GM21447 (cell line): ENCODE data around the gene OSBPL3.

Experiments
- ATAC-seq: cut with Tn5 transposase; IDR thresholded peaks from one replicate; pipeline ENCODE4 v1.9.1; 2021; ENCODE audit not compliant: unreplicated experiment

Gene OSBPL3

DNA sequence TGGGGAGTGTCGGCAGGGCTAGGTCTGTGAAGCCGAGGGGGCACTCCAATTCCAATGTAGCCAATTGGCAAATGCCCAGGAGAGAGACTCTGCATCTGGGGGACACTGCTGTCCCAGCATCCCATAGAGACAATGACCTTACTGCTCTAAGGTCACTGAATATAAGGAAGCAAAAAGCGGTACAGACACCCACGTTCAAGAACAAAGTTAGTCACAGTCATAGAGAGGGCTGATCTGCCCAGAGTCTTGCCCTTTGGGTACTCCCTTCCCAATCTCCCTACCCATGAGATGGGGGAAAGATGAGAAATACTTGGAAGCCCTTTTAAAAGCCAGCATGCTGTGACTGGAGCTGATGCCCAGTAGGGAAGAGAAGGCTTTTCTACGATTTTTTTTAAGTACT is 146.4 kb downstream of the OSBPL3 start:
- no peak for ATAC-seq

DNA sequence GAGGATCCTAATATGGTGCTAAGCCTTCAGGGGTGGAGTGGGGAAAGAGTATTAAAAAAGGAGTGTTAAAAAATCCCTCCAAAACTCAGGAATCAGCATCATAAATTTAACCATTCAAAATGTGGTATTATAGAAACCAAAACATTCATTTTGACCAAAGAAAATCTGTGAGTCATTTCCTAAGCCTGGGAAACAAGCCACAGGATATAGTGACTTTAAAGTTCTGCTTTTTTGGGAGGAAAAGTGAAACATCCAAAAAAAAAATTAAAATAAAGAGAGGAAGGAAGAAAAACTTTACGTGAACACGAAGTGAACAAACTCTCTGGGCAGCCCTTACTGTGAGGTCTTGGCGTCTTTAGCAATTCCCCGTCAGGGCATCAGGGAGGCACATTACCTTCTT is 148.7 kb downstream of the OSBPL3 start:
- ATAC-seq: no peak

DNA sequence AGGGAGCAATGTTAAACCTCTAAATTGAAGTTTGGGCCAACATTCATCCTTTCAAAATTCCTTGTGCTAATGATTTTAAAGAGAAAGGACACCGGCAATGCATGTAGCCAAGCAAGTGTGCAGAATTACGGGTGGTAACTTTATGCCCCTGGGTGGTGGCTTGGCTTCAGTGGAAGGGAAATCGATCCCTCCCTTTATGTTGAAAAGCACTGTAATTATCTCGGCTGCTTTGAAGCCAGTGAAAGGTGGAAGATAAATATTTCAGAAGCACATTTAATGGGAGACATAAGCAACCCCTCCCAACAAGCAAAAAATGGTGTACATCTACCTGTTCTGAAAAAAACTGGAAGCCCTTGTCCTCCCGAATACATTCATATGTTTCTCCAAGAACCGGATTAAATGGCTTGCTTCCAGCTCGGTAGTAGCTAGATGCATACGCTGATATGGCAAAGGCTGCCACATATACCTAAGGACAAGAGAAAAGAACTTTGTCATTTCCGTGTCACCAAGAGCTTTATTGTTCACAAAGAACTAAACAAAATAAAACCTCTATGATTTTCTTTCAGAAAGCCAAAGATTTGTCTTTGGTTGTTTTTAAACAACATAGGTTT is 149.4 kb downstream of the OSBPL3 start:
- no peak for ATAC-seq

DNA sequence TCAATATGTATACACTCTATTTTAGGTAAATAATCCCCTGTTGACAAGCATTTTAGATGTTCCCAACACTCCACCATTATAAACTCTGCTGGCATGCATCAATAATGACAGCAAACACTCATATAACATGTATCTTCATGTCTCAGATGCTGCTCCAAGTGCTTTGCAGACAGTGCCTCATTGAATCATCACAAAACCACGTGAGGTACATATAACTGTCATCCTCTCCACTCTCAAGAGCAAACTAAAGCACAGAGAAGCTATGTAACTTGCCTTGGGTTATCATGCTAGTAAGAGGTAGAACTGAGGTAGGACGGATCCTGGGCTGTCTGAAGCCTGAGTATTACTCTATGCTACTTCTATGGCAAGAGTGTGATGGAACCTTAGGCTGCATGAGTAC is 150.2 kb downstream of the OSBPL3 start:
- no peak for ATAC-seq

DNA sequence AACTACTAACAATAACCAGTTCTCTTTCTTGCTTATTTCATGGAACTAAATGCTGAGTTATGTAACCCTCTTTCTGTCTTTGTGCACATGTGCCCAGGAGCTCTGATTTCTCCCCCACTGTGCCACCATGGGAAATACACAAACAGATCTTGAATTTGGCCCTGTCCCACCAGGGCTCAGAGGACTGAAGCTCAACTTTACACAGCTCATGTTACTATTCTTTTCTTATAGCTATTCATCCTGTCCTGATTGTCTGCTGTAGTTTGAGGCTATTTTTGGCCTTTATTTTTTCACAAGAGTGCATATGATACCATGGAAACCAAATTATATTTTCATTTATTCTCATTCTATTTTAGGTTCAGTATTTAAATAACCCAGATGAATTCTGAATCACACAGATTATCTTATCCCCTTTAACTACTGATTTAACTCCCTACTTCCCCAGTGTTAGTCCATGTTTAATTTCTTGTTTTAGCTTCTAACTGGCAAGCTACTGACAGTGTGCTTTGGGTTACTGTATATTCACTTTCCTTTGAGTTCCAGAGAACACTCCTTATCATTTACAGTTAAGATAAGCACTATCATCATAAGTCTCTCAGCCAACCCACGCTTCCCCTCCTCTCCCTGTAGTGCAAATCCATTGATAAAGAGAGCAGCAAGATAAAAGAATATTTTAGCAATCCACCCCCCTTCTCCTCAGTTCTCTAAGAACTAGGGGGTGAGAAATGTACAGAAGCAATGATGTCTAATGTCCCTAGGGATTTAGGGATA is 150.9 kb downstream of the OSBPL3 start:
- ATAC-seq: no peak

DNA sequence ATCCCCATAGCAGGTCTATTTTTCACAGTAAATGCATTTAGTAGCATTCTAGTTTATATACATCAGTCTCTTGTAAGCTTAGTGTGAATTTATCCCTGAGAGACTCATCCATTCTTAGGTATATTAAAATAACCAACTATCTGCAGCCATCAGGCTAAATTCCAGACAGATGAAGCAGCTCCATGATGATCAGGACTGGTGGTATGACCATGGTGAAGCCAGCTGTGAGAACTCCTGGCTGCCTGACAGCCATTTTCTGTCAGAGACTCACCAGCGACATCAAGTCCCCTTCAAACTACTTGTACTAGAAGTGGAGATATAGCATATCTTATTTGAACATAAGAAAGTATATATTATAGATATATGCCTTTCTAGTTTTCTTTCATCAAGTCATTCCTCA is 152.4 kb downstream of the OSBPL3 start:
- ATAC-seq: no peak

DNA sequence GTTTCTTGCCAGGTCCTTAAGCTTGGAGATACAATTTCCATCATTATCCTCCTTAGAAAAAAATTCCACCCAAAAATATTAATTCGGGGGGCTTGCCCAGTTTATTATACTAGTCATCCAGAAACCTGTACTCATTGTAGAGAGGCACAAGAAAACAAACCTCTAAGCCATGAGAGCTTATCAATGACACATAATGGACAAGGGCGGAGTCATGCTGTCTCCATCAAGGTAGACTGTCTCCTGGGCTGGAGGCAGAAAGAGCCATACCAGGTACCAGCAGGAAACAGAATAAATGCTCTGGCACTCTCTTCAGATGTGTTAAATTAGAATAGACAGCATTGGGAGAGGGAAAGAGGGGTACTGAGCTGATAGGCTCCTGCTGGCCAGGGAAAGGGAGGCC is 153.0 kb downstream of the OSBPL3 start:
- ATAC-seq: no peak

DNA sequence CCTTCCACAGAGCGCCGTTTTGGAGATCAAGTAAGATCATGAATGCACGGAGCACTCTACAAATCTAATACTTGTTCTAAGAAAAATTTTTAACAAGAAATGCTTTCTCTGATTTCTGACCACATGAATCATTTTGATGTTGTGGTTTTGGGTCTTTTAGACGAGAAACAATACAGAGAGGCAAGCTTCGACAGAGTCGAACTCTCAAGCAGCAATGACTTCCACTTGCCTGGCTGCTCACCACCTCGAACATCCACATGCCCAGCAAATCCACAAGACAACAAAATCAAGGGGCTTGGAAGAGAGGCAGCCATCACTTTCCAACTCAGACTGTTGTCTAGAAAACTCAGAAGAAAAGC is 153.3 kb downstream of the OSBPL3 start:
- no peak for ATAC-seq

DNA sequence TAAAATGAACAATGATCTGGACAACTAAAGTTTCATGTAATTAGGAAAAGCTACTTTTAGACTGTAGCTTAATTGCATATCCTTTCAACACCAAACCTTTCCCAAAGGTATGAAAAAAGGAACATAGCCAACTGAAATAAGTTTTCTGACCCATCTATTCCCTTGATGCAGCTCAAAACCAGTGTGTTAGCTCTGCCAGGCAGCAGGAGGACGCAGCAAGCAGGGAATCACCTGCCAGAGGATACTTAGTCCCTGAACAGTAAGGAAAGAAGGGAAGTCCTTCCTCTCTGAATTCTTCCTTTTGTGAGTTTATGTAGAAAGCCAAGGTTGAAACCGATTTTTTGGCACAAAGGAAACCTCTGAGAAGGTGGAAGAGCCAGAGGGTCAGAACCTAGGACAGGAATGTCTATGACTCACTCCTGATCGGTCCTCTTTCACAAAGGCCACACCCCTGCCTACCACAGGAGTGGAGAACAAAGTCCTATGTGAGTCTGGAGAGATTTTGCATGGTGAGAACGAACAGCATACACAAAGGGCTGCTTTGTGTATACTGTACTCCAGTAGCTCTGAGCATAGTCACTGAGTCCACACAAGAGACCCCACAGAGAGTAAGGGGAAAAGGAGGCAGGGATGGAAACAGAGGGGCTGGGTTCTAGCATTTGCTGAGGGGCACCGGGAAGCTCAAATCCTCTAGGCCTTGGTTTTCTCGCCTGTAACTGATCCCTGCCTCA is 153.9 kb downstream of the OSBPL3 start:
- ATAC-seq: no peak

DNA sequence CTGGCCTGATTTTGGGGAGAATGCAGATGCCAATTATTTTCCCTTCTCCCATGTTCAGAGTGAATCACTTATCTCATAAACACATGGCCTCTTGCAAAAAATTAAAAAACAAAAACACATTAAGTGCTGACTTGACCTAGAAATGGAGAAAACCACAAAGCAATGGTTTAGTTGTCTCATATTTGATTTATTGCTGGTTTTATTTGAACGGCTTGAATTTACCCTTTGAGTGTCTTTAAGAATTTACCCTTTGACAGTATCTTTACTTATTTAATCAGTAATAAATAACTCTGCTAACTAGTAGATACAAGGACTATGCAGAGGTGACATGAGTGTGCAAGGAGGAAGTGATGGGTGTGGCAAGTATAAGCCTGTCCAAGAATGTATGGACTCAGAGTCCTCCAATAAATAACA is 154.6 kb downstream of the OSBPL3 start:
- no peak for ATAC-seq

DNA sequence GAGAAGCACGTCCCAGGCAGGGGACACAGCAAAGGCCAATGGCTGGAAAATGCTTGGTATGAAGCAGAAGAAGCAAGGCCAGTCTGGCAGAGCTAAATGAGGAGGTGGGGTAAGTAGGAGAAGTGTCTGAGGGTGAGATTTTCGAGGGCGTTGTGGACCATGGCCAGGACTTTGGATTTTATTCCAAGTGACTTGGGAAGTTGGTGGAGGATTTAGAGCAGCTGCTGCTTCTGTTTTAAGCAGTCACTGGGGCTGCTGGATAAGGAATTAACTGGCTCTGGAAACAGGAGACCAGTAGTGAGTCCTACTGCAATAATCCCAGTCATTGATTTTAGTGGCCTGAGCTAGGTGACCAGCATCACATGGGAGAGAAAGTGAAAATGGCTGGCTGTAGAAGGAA is 155.1 kb downstream of the OSBPL3 start:
- ATAC-seq: no peak

DNA sequence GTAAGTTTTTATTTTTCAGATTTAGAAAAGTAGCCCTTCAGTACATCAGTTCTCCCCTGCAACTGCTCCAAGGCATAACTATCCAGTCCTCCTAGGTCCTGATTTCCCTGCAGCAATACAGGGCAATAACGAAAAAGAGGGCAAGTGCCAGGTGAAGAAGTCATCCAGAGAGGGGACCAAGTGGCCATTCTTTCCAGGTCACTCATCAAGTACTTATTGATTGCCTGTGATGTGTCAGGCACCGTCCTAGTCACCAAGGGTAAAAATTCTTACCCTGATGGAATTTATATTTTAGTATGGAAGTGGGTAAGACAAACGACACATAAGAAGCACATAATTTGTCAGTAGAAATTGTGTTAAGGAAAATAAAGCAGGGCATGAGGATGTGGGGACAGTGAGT is 155.6 kb downstream of the OSBPL3 start:
- no peak for ATAC-seq

DNA sequence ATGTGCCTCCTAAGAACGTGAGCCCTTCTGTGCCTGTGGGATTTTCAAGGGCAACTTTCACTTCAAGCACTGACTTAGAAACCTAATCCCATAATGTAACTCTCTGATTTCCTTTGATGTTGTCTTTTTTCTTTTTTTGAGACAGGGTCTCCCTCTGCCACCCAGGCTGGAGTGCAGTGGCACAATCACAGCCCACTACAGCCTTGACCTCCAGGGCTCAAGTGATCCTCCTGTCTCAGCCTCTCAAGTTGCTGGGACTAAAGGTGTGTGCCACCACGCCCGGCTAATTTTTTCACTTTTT is 158.3 kb downstream of the OSBPL3 start:
- no peak for ATAC-seq

DNA sequence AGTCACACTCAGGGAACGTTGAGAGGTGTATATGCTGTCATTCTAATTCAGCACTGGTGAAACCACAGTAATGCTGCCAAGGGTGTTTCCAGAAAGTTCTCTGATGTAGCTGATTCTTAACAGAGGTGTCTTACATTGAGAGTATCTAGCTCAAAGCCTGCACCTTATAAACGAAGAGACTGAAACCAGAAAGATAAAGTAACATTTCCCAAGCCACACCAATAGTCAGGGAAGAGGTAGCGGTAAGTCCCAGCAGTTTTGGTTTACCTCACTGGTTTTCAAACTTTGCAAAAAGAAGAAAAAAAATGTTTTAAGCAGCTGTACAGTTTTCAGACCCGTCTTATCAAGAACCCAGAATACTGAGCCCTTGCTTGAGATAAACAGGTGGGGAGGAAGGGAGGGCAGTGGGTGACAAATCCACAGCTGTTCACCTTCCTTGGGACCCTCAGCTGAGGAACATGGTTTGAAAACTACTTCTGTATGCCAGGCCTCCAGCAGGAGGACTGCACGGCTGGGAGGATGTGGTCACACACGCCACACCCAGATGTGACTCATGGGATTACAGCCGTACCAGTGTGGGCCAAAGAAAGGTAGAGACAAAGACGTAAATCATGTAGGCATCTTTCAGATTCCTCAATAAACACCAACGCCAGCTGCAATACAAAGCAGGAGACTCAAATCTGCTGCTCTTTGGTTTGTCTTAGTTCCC is 158.8 kb downstream of the OSBPL3 start:
- ATAC-seq: peak; percentile 81

DNA sequence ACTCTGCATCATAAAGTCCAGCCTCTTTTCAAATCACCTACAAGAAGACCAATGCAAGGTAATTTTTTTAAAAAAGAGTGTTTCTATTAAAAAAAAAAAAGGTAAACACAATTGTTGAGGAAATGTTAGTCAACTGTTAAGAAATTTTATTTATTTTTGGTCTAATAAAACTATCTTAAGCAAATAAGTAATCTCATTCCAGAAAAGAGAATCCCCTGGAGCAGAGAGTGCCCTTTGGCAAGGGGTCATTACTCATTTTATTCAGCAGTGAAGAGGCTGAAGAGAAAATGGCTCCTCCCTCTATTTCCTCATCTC is 159.3 kb downstream of the OSBPL3 start:
- no peak for ATAC-seq

DNA sequence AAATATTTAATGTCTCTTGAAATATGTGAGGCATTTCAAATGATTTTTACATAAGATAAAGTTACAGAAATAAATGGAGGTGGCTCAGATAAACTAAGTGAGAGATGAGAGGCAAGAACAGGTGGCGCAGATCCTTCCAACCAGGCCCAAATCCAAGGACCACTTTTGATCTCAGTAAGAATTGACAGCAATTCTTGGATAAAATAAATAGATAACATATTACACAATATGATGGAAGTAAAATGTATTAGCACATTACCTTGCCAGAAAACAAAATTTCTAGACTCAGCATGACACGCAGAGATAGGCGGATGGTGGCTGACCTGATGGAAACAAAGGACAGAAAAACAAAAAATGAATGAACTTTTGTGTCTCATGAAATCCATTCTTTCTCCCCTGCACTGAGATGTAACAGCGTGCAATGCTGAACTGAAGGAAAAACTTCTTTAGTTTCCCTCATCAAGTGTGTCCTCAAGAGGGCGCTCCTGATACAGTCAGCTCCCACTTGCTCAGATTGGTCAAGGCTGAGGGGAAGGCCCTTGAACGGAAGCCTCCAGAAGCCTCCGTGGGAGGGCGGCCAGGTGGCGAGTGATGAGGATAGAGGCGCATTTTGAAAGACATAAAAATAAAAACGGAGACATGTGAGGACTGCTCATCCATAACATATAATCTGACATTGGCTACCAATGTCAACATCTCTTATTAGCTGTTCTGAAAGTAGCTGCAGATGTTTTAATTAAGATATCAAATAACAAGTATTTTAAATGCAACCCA is 159.9 kb downstream of the OSBPL3 start:
- ATAC-seq: peak; percentile 64

DNA sequence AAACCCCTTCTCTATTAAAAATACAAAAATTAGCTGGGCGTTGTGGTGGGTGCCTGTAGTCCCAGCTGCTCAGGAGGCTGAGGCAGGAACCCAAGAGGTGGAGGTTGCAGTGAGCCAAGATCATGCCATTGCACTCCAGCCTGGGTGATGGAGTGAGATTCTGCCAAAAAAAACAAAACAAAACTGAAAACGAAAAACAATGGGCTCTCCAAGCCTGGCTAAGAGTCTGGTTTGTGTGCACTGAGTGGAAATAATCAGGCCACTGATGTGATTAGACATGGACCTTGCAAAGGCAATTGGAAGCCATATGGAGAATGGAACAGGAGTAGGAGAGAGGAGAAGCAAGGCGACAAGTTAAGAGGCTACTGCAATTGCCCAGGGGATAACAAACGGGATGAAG is 162.6 kb downstream of the OSBPL3 start:
- no peak for ATAC-seq

DNA sequence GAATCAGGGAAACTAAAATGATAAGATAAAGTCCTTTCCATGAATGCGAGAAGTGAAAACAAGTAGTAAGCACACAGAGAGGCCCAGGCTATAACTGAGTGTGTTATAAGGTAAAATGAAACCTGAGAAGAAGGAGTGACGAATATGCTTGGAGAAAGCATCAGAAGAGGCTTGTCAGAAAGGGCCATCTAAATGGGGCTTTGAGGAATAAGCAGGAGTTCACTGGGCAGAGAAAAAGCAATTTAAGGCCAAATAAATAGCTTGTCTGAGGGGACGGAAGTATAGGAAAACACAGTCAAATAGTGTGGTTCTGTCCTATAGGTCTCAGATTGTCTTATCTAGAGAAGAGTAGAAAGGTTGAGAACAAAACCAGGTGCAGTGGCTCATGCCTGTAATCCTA is 163.1 kb downstream of the OSBPL3 start:
- ATAC-seq: no peak

DNA sequence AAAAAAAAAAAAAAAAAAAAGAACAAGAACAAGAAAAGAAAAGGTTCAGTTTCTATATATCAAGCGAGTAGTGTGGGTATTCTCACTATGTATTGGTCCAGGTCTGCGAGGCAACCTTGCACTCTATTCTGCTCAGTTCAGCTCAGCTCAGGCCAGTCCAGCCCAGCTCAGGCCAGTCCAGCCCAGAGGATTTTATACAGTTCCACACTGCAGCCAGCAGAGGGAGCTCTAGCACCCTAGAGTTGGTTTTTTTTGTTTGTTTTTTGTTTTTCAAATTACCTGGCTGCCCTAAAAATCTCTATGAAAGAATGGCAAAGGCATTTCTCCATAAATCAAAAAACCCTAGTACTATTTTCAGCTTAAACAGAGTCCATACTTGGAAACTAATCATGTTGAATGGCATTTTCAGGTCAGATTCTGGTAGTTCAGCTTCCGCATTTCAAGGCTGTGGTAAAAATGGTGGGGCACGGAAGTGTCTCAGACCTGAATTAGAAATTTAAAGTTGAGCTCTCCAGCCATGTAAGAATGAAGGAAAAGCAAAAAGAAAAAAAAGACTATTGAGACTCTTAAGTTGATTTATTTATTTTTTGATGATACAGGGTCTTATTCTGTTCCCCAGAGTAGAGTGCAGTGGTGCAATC is 167.6 kb downstream of the OSBPL3 start:
- peak; percentile 66 for ATAC-seq

DNA sequence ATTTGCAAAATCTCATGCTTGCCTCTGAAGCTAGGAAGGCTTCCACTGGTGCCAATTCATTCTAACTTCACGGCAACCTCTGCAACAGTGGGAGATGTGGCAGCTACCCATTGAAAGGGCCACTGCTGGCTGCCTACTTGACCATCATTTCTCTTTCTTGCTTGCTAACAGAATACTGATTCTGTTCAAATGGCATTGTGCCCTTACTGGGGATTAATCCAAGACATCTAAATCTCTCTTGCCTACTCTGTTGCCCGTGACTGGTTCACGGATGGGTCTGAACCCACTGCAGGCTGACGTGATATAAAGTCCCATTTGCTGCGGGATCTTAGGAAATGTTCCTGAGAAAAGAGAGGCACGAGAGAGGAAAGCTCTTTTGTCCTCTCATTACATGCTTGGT is 171.5 kb downstream of the OSBPL3 start:
- no peak for ATAC-seq

DNA sequence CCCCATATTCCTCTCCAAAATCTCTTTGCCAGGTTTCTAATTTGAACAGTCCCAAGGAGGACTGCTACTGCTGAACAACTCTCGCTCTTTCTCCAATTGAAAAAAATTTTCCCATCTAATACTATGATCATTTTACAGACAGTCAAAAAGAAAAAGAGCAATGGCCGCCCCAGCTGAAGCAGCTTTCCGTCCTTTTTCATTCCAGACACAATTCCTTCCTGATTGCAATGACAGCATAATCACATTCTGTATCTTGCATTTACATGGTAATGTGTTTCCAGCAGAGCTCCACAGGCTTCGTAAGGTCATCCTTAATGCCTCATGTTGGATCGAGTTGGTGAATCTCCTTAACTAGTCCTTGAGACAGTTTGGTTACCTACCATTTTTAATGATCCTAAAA is 177.7 kb downstream of the OSBPL3 start:
- ATAC-seq: no peak
